Gastroesophageal sphincter (tissue), 4 donors: ENCODE results near the gene TTL. TPM values are rescaled to one million over a fixed set of nuclear protein-coding genes. Genes with fewer than 3 reads are reported as not detected.

Experiments
- ATAC-seq: fragments of 150-250 bp; one replicate; pipeline ENCODE4 v1.9.1; 2016; ENCODE audit warnings: mild to moderate bottlenecking, moderate library complexity
- H3K27ac ChIP-seq, 4 donors: fragments of 200-600 bp; sonication (generic) in 3 of 4; 1 replicate in 3 of 4; 2 replicates in 1 of 4; pipeline ENCODE4 v1.5.1; 2016 to 2019
- H3K27me3 ChIP-seq: fragments of 200-600 bp; sonication (generic); one replicate; pipeline ENCODE4 v1.5.1; 2019
- H3K36me3 ChIP-seq, 2 donors: fragments of 200-600 bp; sonication (generic); one replicate each; pipeline ENCODE4 v1.5.1; 2019; ENCODE audit warnings: control low read depth in 1 of 2
- H3K4me1 ChIP-seq, 3 donors: fragments of 200-600 bp; sonication (generic); 1 replicate in 2 of 3; 2 replicates in 1 of 3; pipeline ENCODE4 v1.5.1; 2016 to 2019; ENCODE audit warnings: control low read depth in 2 of 3
- H3K4me3 ChIP-seq, 2 donors: fragments of 200-600 bp; sonication (generic); one replicate each; pipeline ENCODE4 v1.5.1; 2019; ENCODE audit warnings: mild to moderate bottlenecking in 1 of 2, moderate library complexity in 1 of 2
- H3K9me3 ChIP-seq, 3 donors: fragments of 200-600 bp; sonication (generic); one replicate each; pipeline ENCODE4 v1.5.1; 2017 to 2019; ENCODE audit warnings: control low read depth in 2 of 3
- EP300 ChIP-seq: sonication (generic); formaldehyde crosslinking; IDR thresholded peaks from one replicate; pipeline ENCODE4 v1.6.1; 2017; ENCODE audit warnings: antibody characterized with exemption, mild to moderate bottlenecking
- POLR2A ChIP-seq, 2 donors: fragments of 450-650 bp; IDR thresholded peaks; one replicate each; pipeline ENCODE4 v1.6.1; 2017; ENCODE audit warnings: antibody characterized with exemption in 2 of 2, mild to moderate bottlenecking in 2 of 2, moderate library complexity in 1 of 2
- POLR2AphosphoS5 ChIP-seq: sonication (generic); formaldehyde crosslinking; IDR thresholded peaks from one replicate; pipeline ENCODE4 v1.6.1; 2017; ENCODE audit warnings: antibody characterized with exemption
- WGBS, 2 donors: methylation state at CpG; one replicate each; pipeline ENCODE4 v1.1.5; 2018; ENCODE audit warnings: low coverage in 1 of 2; 5-methylcytosine and 5-hydroxymethylcytosine counted together
- total RNA-seq, 4 donors: library from RNA; depleted of rRNA; stranded (reverse); fragments of >200 nt; gene quantifications; one replicate each; pipeline ENCODE4 v1.1.0, GENCODE V29; 2016
- TF ChIP-seq, protein P1 (sequence below), 4 experiments: fragments of 200-600 bp in 2 of 4; fragments of 450-650 bp in 2 of 4; sonication (generic) in 1 of 4; IDR thresholded peaks; one replicate each; pipeline ENCODE4 v1.5.1; 2017 to 2019; ENCODE audit warnings: antibody characterized with exemption in 4 of 4, mild to moderate bottlenecking in 2 of 4, moderate library complexity in 2 of 4

Gene TTL
- total RNA-seq, 4 donors from 2014 or later, result 19.3 to 33.8 (median 24.9) TPM

DNA sequence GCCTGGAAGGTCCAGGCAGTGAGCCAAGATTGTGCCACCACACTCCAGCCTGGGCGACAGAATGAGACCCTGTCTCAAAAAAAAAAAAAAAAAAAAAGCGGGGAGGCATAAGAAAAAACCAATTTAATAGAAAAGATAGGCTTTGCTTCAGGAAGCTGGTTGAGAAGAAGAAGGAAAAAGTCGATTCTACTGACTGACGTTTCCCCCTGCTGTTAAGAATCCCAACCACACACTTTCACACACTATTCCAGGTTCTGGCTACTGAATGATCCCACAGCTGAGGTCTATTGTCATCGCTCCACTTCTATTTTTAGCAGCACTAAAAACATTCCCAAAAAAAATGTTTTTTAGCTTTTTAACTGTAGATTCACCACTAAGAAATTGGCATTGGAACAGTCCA, 95.8 kb downstream of the TTL start:
- Histone ChIP-seq H3K9me3 (no peaks in the 10 kb centered on the region), H3K27me3 (no peaks in the 10 kb centered on the region), H3K4me1 (peaks cover 0 to 9% (median 0%) of the 10 kb centered on the region in 3 donors), H3K36me3 (peaks cover 0 to 40% of the 10 kb centered on the region in 2 donors), H3K27ac (no peak overlapping the region), H3K4me3 (no peak overlapping the region)
- 41 to 44% methylated on average over 4 of the region's 5 CpGs for WGBS, 2 donors
- no peak for ATAC-seq
- TF ChIP-seq POLR2AphosphoS5, result no peak
- no peak for TF ChIP-seq EP300
- TF ChIP-seq POLR2A (IDR thresholded peaks at IDR 0.05), result no peak
- TF ChIP-seq, protein P1, sequence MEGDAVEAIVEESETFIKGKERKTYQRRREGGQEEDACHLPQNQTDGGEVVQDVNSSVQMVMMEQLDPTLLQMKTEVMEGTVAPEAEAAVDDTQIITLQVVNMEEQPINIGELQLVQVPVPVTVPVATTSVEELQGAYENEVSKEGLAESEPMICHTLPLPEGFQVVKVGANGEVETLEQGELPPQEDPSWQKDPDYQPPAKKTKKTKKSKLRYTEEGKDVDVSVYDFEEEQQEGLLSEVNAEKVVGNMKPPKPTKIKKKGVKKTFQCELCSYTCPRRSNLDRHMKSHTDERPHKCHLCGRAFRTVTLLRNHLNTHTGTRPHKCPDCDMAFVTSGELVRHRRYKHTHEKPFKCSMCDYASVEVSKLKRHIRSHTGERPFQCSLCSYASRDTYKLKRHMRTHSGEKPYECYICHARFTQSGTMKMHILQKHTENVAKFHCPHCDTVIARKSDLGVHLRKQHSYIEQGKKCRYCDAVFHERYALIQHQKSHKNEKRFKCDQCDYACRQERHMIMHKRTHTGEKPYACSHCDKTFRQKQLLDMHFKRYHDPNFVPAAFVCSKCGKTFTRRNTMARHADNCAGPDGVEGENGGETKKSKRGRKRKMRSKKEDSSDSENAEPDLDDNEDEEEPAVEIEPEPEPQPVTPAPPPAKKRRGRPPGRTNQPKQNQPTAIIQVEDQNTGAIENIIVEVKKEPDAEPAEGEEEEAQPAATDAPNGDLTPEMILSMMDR (IDR thresholded peaks at IDR 0.05), result no peak

DNA sequence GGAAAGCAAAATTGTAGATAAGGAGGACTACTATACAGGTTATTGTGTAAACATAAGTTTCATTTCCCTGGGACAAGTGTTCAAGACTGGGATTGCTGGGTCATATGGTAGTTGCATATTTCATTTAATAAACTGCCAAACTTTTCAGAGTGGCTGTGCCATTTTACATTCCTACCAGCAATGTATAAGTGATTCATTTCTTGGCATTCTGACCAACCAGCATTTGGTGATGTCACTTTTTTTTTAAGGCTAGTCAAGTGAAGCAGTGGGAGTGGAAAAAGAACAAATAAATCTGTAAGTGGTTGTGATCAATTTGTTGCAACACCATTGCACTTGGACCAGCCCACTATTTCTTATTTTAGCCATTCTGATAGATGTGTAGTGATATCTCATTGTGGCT, 97.3 kb downstream of the TTL start:
- no peak for TF ChIP-seq POLR2AphosphoS5
- H3K4me3 ChIP-seq, result no peak overlapping the region
- peaks cover 0 to 19% (median 0%) of the 10 kb centered on the region in 3 donors for H3K4me1 ChIP-seq
- no peaks in the 10 kb centered on the region for H3K9me3 ChIP-seq
- no peaks in the 10 kb centered on the region for H3K27me3 ChIP-seq
- H3K36me3 ChIP-seq, result peaks cover 0 to 25% of the 10 kb centered on the region in 2 donors
- no peak for ATAC-seq
- H3K27ac ChIP-seq, result no peak overlapping the region

GRCh38 chr2:112580084-112580483, 98.1 kb downstream of the TTL start:
- TF ChIP-seq POLR2AphosphoS5 (no peak), POLR2A (IDR thresholded peaks at IDR 0.05) (no peak), EP300 (no peak)
- TF ChIP-seq, protein P1 (IDR thresholded peaks at IDR 0.05), result no peak
- H3K4me3 ChIP-seq, result no peak overlapping the region
- no peaks in the 10 kb centered on the region for H3K27me3 ChIP-seq
- H3K9me3 ChIP-seq, result no peaks in the 10 kb centered on the region
- peaks cover 0 to 17% of the 10 kb centered on the region in 2 donors for H3K36me3 ChIP-seq
- no peak overlapping the region for H3K27ac ChIP-seq
- WGBS, 2 donors, result 70 to 90% methylated on average over 2 to 7 of the region's 7 CpGs
- peaks cover 0 to 22% (median 3%) of the 10 kb centered on the region in 3 donors for H3K4me1 ChIP-seq
- ATAC-seq, result no peak

GRCh38 chr2:112582314-112582746, 100.4 kb downstream of the TTL start:
- Histone ChIP-seq H3K36me3 (peaks cover 0 to 16% of the 10 kb centered on the region in 2 donors), H3K27me3 (no peaks in the 10 kb centered on the region), H3K4me3 (no peak overlapping the region), H3K9me3 (no peaks in the 10 kb centered on the region), H3K27ac (no peak overlapping the region), H3K4me1 (peaks cover 0 to 39% (median 11%) of the 10 kb centered on the region in 3 donors)
- ATAC-seq, result no peak
- WGBS, 2 donors, result 32 to 38% methylated on average over 6 to 10 of the region's 10 CpGs
- TF ChIP-seq, protein P1 (IDR thresholded peaks at IDR 0.05), result peak; percentile 48 to 67 (median 64)
- TF ChIP-seq EP300, result no peak

- Histone ChIP-seq H3K36me3 (peaks cover 0 to 28% of the 10 kb centered on the region in 2 donors), H3K4me3 (peak overlapping the region; percentile 71 to 81), H3K27ac (peak overlapping the region; percentile 77 to 91 (median 90)), H3K9me3 (no peaks in the 10 kb centered on the region), H3K4me1 (peaks cover 0 to 42% (median 11%) of the 10 kb centered on the region in 3 donors), H3K27me3 (no peaks in the 10 kb centered on the region)
- TF ChIP-seq, protein P1 (IDR thresholded peaks at IDR 0.05), result no peak
- no peak for TF ChIP-seq POLR2AphosphoS5
- TF ChIP-seq EP300, result no peak
- WGBS, 2 donors, result 39 to 50% methylated on average over 6 to 10 of the region's 19 CpGs
- no peak for ATAC-seq
Observed at GRCh38 chr2:112583497-112584133, 101.7 kb downstream of the TTL start.
